HepG2 (cell line): Measurements from ENCODE around the gene CAMKMT. TPM values are rescaled to one million over a fixed set of nuclear protein-coding genes. Genes with fewer than 3 reads are reported as not detected.

Source experiments
- ATAC-seq: fragments of 200-7000 bp; cut with Tn5 transposase; 3 replicates; pipeline ENCODE4 v1.9.1; 2020; ENCODE audit warnings: mild to moderate bottlenecking, moderate library complexity
- BruUV-seq: library from RNA; stranded (reverse); fragments of 400-500 nt; replicated peaks from 2 replicates; lab custom pipeline; 2021; lab: Mats Ljungman, UMichigan
- CTCF ChIA-PET: fragments of 300-600 bp; formaldehyde crosslinking; extraction: SDS; loops from one replicate; lab custom pipeline; 2021; ENCODE audit warnings: low total read pairs, inconsistent platforms, low intra/inter-chr PET ratio; lab: Yijun Ruan, JAX
- POLR2A ChIA-PET: fragments of 350-600 bp; sonication (Branson Sonifier 250); formaldehyde crosslinking; loops from one replicate; lab custom pipeline; 2020; ENCODE audit warnings: antibody characterized with exemption, inconsistent platforms; lab: Yijun Ruan, JAX
- DNase-seq: peaks from one replicate; pipeline ENCODE4 v3.0.0-alpha.2; 2015; ENCODE audit warnings: low spot score
- FAIRE-seq: peaks from 3 replicates; lab custom pipeline; 2011; peaks lifted over from hg19 to GRCh38; lab: Jason Lieb, UNC
- H2AFZ ChIP-seq: one replicate; pipeline ENCODE4 v1.6.1; 2011; ENCODE audit warnings: low read length, inconsistent platforms
- H3K27ac ChIP-seq: fragments of 300-600 bp; 3 replicates; pipeline ENCODE4 v1.8.0; 2011; ENCODE audit warnings: mixed run types, mild to moderate bottlenecking, mixed read lengths, low read length, inconsistent platforms; ENCODE audit not compliant: insufficient read depth; ENCODE audit errors: extremely low read length
- H3K27me3 ChIP-seq, 2 experiments: fragments of 200-600 bp in 1 of 2; 2 replicates in 1 of 2; 3 replicates in 1 of 2; pipeline versions ENCODE4 v1.6.0 to v1.8.0; 2011; ENCODE audit warnings: low read length in 2 of 2, mild to moderate bottlenecking in 2 of 2, moderate library complexity in 2 of 2, inconsistent platforms in 1 of 2; ENCODE audit not compliant: insufficient read depth in 2 of 2, control insufficient read depth in 1 of 2
- H3K36me3 ChIP-seq, 2 experiments: fragments of 200-600 bp in 1 of 2; replicated peaks in 1 of 2; 2 replicates in 1 of 2; 3 replicates in 1 of 2; pipeline versions ENCODE4 v1.5.1 to v1.8.0; 2011; ENCODE audit warnings: low read length in 2 of 2, inconsistent platforms in 1 of 2; ENCODE audit not compliant: insufficient read depth in 2 of 2, control insufficient read depth in 1 of 2
- H3K4me1 ChIP-seq: 2 replicates; pipeline ENCODE4 v1.5.1; 2012; ENCODE audit warnings: low read length, inconsistent platforms; ENCODE audit not compliant: insufficient read depth
- H3K4me2 ChIP-seq: 2 replicates; pipeline ENCODE4 v1.6.0; 2011; ENCODE audit warnings: low read depth, low read length, inconsistent platforms
- H3K4me3 ChIP-seq, 3 experiments: fragments of 200-600 bp in 1 of 3; sonication (generic), shearing (Covaris generic) in 1 of 3; replicated peaks in 1 of 3; 2 replicates each; pipeline ENCODE4 v1.5.1; 2011 to 2016; ENCODE audit warnings: low read length in 3 of 3, inconsistent platforms in 2 of 3, low read depth in 2 of 3, mild to moderate bottlenecking in 2 of 3, control low read depth in 1 of 3, mixed read lengths in 1 of 3; ENCODE audit not compliant: insufficient read depth in 1 of 3
- H3K79me2 ChIP-seq: one replicate; pipeline ENCODE4 v1.6.1; 2011; ENCODE audit warnings: low read length, inconsistent platforms; ENCODE audit not compliant: insufficient read depth
- H3K9ac ChIP-seq: 2 replicates; pipeline ENCODE4 v1.6.0; 2011; ENCODE audit warnings: mild to moderate bottlenecking, low read depth, low read length, inconsistent platforms; ENCODE audit not compliant: insufficient read depth
- H3K9me3 ChIP-seq: 2 replicates; pipeline ENCODE4 v1.5.1; 2012; ENCODE audit warnings: mild to moderate bottlenecking, low read length
- H4K20me1 ChIP-seq: 2 replicates; pipeline ENCODE4 v1.6.0; 2011; ENCODE audit warnings: inconsistent platforms, mild to moderate bottlenecking, low read length, moderate library complexity; ENCODE audit not compliant: insufficient read depth
- CEBPB ChIP-seq: IDR thresholded peaks from 2 replicates; pipeline ENCODE4 v1.6.1; 2011; ENCODE audit warnings: low read depth, low read length, improper control_type of control experiment, borderline replicate concordance
- CEBPG ChIP-seq: IDR thresholded peaks from 2 replicates; pipeline ENCODE4 v1.6.1; 2016
- FOXA3 ChIP-seq: IDR thresholded peaks from 2 replicates; pipeline ENCODE4 v1.6.1; 2016; ENCODE audit warnings: missing genetic modification reagents, missing compliant biosample characterization
- FOXP1 ChIP-seq, 2 experiments: fragments of 450-650 bp in 1 of 2; IDR thresholded peaks; 2 replicates each; pipeline ENCODE4 v1.6.1; 2017 to 2018; ENCODE audit warnings: antibody characterized with exemption in 1 of 2
- GATAD2A ChIP-seq: IDR thresholded peaks from 2 replicates; pipeline ENCODE4 v1.6.1; 2016
- GFI1 ChIP-seq: sonication (generic); formaldehyde crosslinking; IDR thresholded peaks from 2 replicates; pipeline ENCODE4 v1.5.0; 2020; ENCODE audit warnings: missing genetic modification reagents, mild to moderate bottlenecking, borderline replicate concordance
- MAZ ChIP-seq, 2 experiments: sonication (generic) in 1 of 2; formaldehyde crosslinking in 1 of 2; IDR thresholded peaks; 2 replicates each; pipeline versions ENCODE4 v1.5.0 to v1.6.1; 2012 to 2020; ENCODE audit warnings: low read depth in 2 of 2, mild to moderate bottlenecking in 2 of 2, borderline replicate concordance in 1 of 2, improper control_type of control experiment in 1 of 2, low read length in 1 of 2, missing genetic modification reagents in 1 of 2, moderate library complexity in 1 of 2
- MZF1 ChIP-seq: sonication (generic); formaldehyde crosslinking; IDR thresholded peaks from 2 replicates; pipeline ENCODE4 v1.8.1; 2023; ENCODE audit warnings: mild to moderate bottlenecking, missing genetic modification reagents, borderline replicate concordance
- PHF21A ChIP-seq: sonication (generic); formaldehyde crosslinking; IDR thresholded peaks from 2 replicates; pipeline ENCODE4 v1.5.0; 2020; ENCODE audit warnings: mild to moderate bottlenecking, missing genetic modification reagents
- POLR2AphosphoS5 ChIP-seq: IDR thresholded peaks from 2 replicates; pipeline ENCODE4 v1.6.1; 2012; ENCODE audit warnings: low read depth, low read length
- SMARCE1 ChIP-seq: fragments of 450-650 bp; IDR thresholded peaks from 2 replicates; pipeline ENCODE4 v1.6.1; 2017; ENCODE audit warnings: borderline replicate concordance
- SOX13 ChIP-seq, 3 experiments: fragments of 450-650 bp in 1 of 3; sonication (generic) in 1 of 3; formaldehyde crosslinking in 1 of 3; IDR thresholded peaks in 2 of 3; conservative IDR thresholded peaks in 1 of 3; 2 replicates each; pipeline versions ENCODE4 v1.5.0 to v1.6.1; 2016 to 2020; ENCODE audit warnings: antibody characterized with exemption in 1 of 3, mild to moderate bottlenecking in 1 of 3, missing compliant biosample characterization in 1 of 3, missing genetic modification reagents in 1 of 3, moderate library complexity in 1 of 3
- SOX5 ChIP-seq: IDR thresholded peaks from 2 replicates; pipeline ENCODE4 v1.6.1; 2016; ENCODE audit warnings: borderline replicate concordance
- SSRP1 ChIP-seq: IDR thresholded peaks from 2 replicates; pipeline ENCODE4 v1.6.1; 2016; ENCODE audit warnings: control low read depth
- TAF15 ChIP-seq: fragments of 200-400 bp; formaldehyde crosslinking; IDR thresholded peaks from one replicate; pipeline ENCODE4 v1.6.1; 2018; ENCODE audit warnings: mild to moderate bottlenecking, low read depth, low read length; ENCODE audit not compliant: poor library complexity, severe bottlenecking
- TARDBP ChIP-seq: sonication (generic); formaldehyde crosslinking; IDR thresholded peaks from 2 replicates; pipeline ENCODE4 v1.8.0; 2022; ENCODE audit warnings: mild to moderate bottlenecking, missing genetic modification reagents
- TFAP4 ChIP-seq: sonication (generic); IDR thresholded peaks from 2 replicates; pipeline ENCODE4 v1.6.1; 2016; ENCODE audit warnings: low read depth, borderline replicate concordance
- ZNF775 ChIP-seq: sonication (generic); formaldehyde crosslinking; IDR thresholded peaks from 2 replicates; pipeline ENCODE4 v1.4.0; 2020; ENCODE audit warnings: missing genetic modification reagents, mild to moderate bottlenecking, moderate library complexity, borderline replicate concordance
- WGBS: methylation state at CpG from one replicate; pipeline ENCODE4 v1.1.6; 2017; ENCODE audit warnings: low lambda C conversion rate; 5-methylcytosine and 5-hydroxymethylcytosine counted together
- in situ Hi-C: cut with HindIII; loops from 2 replicates; pipeline ENCODE4 v1.10.0; 2017; ENCODE audit warnings: low pct_unique_long_range_greater_than_20kb; ENCODE audit not compliant: extremely low pct_ligation_motif_present
- intact Hi-C: fragments of 100-400 bp; cut with micrococcal nuclease; formaldehyde crosslinking; loops from one replicate; pipeline ENCODE4 v1.10.0; 2022; ENCODE audit not compliant: unreplicated experiment
- polyA plus RNA-seq, 8 experiments: library from polyadenylated mRNA; depleted of rRNA in 3 of 8; stranded (reverse) in 7 of 8; unstranded in 1 of 8; fragments of >200 nt; fragmentation: Illumina TruSeq in 4 of 8; extraction: Trizol in 4 of 8; gene quantifications; 2 replicates each; pipeline versions ENCODE4 v1.2.1 to v1.2.3, GENCODE V29; 2011 to 2016; ENCODE audit warnings: low read depth in 4 of 8, missing spikeins in 1 of 8, mixed read lengths in 1 of 8; ENCODE audit not compliant: insufficient read depth in 1 of 8
- total RNA-seq, 5 experiments: library from RNA; depleted of rRNA; stranded (reverse); fragments of >200 nt; fragmentation: Illumina TruSeq; extraction: Trizol; gene quantifications; 2 replicates each; pipeline ENCODE4 v1.2.3, GENCODE V29; 2016; ENCODE audit warnings: low read depth in 1 of 5

CAMKMT gene
- total and polyA plus RNA-seq, 2 of the 13 experiments (the other 11 are each of a cell fraction or from before 2014, with no cell fraction given): 6.9 to 20.8 TPM

- WGBS: 79% methylated on average over 1 of the region's 1 CpG
- H3K79me2 ChIP-seq: no peaks in the 10 kb centered on the region
- H3K27ac ChIP-seq: no peak overlapping the region
- in situ Hi-C loops: no loop called here
- ATAC-seq (no peak), DNase-seq (no peak), FAIRE-seq (no peak)
- H3K27me3 ChIP-seq: no peaks in the 10 kb centered on the region
- H3K9me3 ChIP-seq: no peaks in the 10 kb centered on the region
- no peaks in the 10 kb centered on the region for H3K36me3 ChIP-seq
- intact Hi-C loops: no loop called here
- H3K9ac ChIP-seq: no peak overlapping the region
- H4K20me1 ChIP-seq: no peaks in the 10 kb centered on the region
- no peak for TF ChIP-seq SSRP1 (CRISPR knock-in tag)
- no peak overlapping the region for H3K4me3 ChIP-seq
- H2AFZ ChIP-seq: no peak overlapping the region
- ChIA-PET POLR2A (no interaction called here), CTCF (interaction anchor here (1.0 kb wide), 1 partner anchor 16 kb away, joined by 3 read pairs; no protein-coding TSS in a partner anchor)
- no peak overlapping the region for H3K4me2 ChIP-seq
- no TSS peak for BruUV-seq
- H3K4me1 ChIP-seq: peaks cover 22% of the 10 kb centered on the region
Measured at GRCh38 chr2:44495544-44495943, 133.8 kb downstream of the CAMKMT start.

- no TSS peak for BruUV-seq
- POLR2A ChIA-PET: no interaction called here
- ATAC-seq: no peak; the same call in 2 of the 3 replicates
- TF ChIP-seq CEBPG (CRISPR knock-in tag): peak; percentile 75
- TF ChIP-seq TAF15: no peak
- no peak for TF ChIP-seq PHF21A (CRISPR knock-in tag)
- TF ChIP-seq FOXA3 (CRISPR knock-in tag): 0 out of 2 replicates have a peak, but pooled peaks have one; percentile 19
- TF ChIP-seq ZNF775: no peak
- TF ChIP-seq MAZ (IDR thresholded peaks at IDR 0.05; ENCODE audit: borderline replicate concordance, low read depth, low read length): no peak
- TF ChIP-seq MAZ (CRISPR knock-in tag; IDR thresholded peaks at IDR 0.05; ENCODE audit: low read depth): no peak
- TF ChIP-seq TFAP4: peak; percentile 70; the same call in 1 of the 2 replicates
- no peak for TF ChIP-seq GFI1
- no peak for TF ChIP-seq POLR2AphosphoS5
- TF ChIP-seq GATAD2A (CRISPR knock-in tag): 0 out of 2 replicates have a peak, but pooled peaks have one; percentile 43
- no peak for TF ChIP-seq FOXP1 (IDR thresholded peaks at IDR 0.05)
- peak; percentile 57; the same call in 1 of the 2 replicates for TF ChIP-seq FOXP1 (CRISPR knock-in tag; IDR thresholded peaks at IDR 0.05)
- 0 out of 2 replicates have a peak, but pooled peaks have one; percentile 15 for TF ChIP-seq SOX5 (CRISPR knock-in tag)
- peak; percentile 86; the same call in 1 of the 2 replicates for TF ChIP-seq CEBPB
- no peak for TF ChIP-seq TARDBP
- TF ChIP-seq SMARCE1: no peak
- TF ChIP-seq MZF1 (CRISPR knock-in tag): no peak
- TF ChIP-seq SOX13 (IDR thresholded peaks at IDR 0.05): no peak
- peak in 1 of 2 experiments; percentile 35; a peak in 1 of 4 replicates for TF ChIP-seq SOX13 (CRISPR knock-in tag; conservative IDR thresholded peaks at IDR 0.05 in 1 of 2, IDR thresholded peaks at IDR 0.05 in 1 of 2)
Measured at GRCh38 chr2:44496130-44496529, 134.4 kb downstream of the CAMKMT start.

More at GRCh38 chr2:44496130-44496529, 134.4 kb downstream of the CAMKMT start:
- H3K4me3 ChIP-seq: no peak overlapping the region
- H3K4me1 ChIP-seq: peaks cover 22% of the 10 kb centered on the region
- no peak overlapping the region for H3K9ac ChIP-seq
- intact Hi-C loops (no loop called here), in situ Hi-C loops (no loop called here)
- WGBS: 46% methylated on average over 3 of the region's 3 CpGs
- H3K4me2 ChIP-seq: no peak overlapping the region
- H3K79me2 ChIP-seq: no peaks in the 10 kb centered on the region
- no peak for FAIRE-seq
- H3K9me3 ChIP-seq: no peaks in the 10 kb centered on the region
- H2AFZ ChIP-seq: no peak overlapping the region
- no peak overlapping the region for H3K27ac ChIP-seq
- no peaks in the 10 kb centered on the region for H3K27me3 ChIP-seq
- H4K20me1 ChIP-seq: no peaks in the 10 kb centered on the region
- DNase-seq: peak; percentile 10
- CTCF ChIA-PET: interaction anchor here (1.0 kb wide), 1 partner anchor 17 kb away, joined by 3 read pairs; no protein-coding TSS in a partner anchor
- H3K36me3 ChIP-seq: no peaks in the 10 kb centered on the region
